HG03139 (cell line): ENCODE data around the gene INPP4A.

Source experiments
- ATAC-seq: cut with Tn5 transposase; IDR thresholded peaks from one replicate; pipeline ENCODE4 v1.9.1; 2021; ENCODE audit not compliant: unreplicated experiment

Gene INPP4A

DNA sequence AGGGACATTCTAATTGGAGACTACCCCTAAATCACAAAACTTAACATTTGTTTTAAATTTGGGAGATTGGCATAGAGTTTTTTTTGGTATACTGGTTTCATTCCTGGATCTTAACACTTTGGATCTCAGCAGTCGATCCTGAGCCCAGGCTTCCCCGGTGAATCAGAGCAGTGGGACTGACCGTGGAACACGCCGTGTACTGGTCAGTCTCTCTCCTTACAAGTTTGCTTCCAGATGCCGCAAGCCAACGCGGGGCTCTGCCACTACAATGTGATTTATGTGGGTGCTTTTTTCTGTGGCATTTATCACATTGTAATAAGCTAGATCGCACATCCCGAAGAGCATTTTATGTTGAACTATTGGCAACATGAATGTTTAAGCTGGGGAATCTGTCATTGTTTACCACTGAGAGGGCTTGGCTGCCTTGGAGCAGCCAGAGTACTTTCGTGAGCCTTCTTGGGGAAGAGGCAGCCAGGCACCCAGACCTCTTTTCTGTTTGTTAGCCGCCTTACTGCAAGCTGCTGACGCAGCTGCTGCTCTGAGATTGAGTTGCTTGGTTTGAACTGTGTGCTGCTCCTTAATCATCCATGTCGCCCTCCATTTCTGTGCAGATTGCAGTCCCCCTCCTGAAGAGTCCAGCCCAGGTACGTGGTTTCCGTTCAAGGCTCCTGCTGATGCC lies 114.3 kb downstream of the INPP4A start:
- ATAC-seq, result no peak

DNA sequence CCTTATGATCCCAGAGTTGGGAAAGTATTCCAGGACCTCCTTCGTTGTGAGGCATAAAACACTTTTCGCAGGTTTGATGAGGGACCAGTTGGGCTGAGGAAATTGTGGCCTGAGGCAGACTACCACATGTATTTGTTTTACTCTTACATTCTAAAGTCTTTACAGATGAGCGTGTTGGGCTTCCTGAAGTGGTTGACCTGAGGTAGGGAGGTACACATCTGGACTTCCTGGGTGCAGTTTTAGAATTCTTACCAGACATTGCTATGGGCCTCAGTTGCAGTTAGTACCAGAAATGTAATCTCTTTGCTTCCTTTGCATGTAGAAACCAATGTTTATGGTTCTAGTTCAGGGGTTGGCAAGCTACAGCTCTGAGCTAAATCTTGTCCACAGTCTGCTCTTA lies 114.9 kb downstream of the INPP4A start:
- ATAC-seq, result no peak

DNA sequence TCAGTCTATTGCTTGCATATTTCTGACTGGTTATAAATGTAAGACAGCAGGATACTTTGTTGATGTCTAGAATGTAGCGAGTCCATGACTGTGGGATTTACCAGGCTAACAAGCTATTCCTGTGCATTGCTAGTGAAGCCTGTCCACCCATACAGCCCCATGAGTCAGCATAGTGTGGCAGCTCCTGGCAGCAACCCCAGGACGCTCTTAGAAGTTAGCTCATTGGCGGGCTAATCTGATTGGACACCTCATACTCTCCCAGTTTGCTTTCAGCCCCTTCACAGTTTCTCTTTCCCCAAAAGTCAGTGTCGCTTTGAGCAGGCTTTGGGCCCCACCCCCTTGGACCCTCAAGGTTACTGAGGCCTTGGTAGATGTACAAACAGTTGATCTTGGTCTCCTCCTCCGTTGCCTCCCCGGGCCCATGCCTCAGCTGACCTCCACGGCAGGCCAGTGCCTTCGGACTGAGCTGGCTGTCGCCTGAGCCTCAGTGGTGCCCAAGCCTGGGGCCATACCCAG lies 115.7 kb downstream of the INPP4A start:
- ATAC-seq, result no peak

DNA sequence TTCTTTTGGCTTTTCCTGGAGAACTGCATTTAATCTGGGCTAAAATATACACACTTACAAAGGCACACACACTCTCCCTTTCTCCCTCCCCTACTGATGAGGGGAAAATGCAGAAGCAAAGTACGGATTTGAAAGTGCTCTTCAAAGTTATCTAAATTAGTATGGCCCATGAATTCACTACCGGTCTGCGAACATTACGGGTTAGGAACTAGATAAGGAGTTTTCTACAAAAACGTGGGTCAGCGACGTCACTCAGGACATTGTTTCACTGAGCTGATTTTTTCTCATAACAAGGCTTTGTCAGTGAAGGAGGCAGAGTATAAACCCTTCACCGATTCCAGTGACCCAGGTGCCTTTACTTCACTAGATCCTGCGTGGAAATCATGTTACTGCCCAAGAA lies 116.4 kb downstream of the INPP4A start:
- ATAC-seq, result no peak

DNA sequence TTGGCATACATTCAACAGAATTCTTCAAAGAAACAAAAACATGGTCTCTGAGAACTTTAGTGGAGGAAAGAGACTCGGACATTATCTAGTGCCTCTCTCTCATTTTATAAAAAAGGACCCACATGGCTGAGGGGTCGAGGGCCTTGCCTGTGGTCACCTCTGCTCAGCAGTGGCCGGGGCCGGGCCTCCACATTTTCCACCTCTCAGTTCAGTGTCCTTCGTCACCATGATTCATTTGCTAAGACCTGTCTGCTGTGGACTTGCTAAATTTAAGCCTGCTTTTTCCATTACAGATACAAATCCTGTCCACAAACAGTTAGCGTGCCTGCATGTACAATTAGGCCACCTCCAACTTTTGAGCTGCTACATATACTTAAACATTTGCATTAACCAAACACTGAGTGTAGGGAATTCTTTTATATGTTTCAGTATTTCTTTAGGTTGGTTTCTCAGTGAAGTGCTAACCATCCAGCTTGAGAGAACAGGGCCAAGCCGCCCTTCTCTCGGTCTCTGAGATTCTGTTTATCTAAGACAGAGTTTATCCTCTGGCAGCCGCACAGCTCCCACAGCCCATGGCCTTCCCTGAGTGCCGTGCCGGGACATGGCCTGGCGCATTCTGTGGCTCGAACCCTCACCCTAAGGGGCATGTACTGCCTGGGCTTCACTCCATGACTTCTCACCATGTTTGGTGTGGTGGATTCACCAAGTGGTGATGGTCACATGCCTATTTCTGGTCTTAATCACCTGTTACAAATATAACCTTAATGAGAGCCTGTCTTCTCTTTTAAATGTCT lies 117.4 kb downstream of the INPP4A start:
- no peak for ATAC-seq

DNA sequence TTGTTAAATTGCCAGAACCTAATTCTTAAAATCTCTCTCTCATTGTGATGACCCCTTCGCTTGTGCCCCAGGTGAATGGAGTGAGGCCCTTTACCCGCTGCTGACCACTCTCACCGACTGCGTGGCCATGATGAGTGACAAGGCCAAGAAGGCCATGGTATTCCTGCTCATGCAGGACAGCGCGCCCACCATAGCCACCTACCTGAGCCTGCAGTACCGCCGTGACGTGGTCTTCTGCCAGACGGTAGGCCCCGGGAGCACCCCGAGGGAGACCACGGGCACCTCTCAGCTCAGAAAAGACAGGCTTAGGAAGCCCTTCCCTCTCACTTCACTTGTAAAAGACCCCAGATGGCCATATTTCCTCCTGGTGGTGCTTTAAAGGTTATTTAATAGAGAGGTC lies 118.7 kb downstream of the INPP4A start:
- ATAC-seq, result no peak

DNA sequence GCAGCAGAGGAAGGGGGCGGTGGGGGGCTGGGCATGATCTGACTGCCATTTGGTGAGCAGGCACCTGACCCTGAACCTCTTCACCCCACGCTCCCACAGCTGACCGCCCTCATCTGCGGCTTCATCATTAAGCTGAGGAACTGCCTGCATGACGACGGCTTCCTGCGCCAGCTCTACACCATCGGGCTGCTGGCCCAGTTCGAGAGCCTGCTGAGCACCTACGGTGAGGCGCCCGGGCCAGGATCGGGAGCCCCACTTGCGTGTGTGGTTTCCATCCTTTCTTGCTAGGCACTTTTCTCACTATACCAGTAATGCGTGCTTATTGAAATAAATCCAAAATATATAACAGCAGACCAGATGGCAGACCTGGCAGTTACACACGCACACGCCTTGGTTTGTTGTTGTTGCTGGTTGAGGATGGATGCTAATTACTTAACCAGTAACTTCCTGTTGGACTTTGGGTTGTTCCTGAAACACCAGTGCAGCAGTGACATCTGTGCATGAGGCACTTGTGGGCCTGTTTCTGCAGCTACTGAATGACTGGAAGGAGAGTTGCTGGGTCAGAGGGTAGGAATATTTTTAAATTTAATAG lies 120.0 kb downstream of the INPP4A start:
- no peak for ATAC-seq

DNA sequence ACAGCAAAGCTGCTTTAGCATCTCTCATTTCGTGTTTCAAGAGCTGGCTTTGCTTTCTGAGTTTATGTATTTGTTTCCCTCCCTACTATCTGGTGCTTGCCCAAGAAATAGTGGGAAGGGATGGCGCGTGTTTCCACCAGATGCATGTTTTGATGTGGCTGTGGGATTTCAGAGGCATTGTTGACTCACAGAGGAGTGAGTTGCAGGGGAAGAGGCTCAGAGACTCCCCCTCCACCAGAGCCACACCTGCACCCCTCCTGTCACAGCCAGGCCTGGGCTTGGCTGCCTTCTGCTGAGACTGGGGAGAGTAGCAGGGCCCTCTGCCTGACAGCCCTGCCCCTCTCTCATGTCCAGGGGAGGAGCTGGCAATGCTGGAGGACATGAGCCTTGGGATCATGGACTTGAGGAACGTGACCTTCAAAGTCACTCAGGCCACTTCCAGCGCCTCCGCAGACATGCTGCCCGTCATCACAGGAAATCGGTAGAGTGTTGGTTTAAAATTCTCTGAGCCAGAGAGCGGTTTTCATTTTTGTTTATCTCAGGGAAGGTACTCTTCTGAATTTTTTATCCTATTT lies 120.7 kb downstream of the INPP4A start:
- no peak for ATAC-seq

DNA sequence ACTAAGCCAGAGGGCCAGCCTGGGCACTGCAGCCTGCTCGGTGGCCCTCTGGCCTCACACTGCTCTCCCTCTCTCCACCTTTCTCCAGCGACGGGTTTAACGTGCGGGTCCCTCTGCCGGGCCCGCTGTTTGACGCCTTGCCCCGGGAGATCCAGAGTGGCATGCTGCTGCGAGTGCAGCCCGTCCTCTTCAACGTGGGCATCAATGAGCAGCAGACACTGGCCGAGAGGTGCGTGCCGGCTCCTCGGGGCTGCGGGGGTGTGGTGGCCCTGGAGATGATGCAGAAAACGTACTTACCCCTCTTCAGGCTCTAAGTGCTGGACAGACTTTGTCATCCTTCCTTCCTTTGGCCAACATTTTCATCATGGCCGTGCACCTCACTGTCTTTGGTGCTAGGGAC lies 121.3 kb downstream of the INPP4A start:
- no peak for ATAC-seq

DNA sequence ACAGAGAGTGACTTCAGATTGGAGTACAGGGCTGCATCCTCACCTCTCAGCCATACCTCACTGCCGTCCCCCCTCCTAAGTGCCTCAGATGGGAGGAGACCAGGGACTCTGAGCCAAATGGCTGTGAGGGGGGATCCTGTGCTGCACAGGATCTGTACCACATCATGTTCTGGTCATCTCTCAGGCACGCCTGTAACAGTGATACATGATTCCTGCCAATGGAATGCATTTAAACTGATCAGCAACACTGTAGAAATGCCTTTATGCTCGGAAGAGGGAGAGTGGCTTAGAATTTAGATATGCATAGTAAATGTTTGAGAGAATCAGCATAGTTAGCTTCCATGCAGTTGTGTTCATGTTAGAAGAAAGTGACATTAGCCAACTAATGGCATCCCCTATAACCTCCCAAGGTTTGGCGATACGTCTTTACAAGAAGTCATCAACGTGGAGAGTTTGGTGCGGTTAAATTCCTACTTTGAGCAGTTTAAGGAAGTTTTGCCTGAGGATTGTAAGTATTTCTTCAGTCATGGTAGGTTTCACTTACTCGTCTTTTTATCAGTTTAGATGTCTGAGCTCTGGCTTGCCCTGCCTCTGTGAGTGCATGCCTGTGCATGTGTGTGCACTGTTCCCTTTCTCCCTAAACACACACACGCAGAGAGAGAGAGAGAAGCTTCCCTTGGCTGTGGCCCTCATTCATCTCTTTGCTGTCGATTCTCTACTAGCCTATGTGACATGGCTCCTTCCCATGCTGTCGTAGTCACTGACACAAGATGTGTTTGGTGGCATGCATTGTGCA lies 123.7 kb downstream of the INPP4A start:
- ATAC-seq, result no peak

DNA sequence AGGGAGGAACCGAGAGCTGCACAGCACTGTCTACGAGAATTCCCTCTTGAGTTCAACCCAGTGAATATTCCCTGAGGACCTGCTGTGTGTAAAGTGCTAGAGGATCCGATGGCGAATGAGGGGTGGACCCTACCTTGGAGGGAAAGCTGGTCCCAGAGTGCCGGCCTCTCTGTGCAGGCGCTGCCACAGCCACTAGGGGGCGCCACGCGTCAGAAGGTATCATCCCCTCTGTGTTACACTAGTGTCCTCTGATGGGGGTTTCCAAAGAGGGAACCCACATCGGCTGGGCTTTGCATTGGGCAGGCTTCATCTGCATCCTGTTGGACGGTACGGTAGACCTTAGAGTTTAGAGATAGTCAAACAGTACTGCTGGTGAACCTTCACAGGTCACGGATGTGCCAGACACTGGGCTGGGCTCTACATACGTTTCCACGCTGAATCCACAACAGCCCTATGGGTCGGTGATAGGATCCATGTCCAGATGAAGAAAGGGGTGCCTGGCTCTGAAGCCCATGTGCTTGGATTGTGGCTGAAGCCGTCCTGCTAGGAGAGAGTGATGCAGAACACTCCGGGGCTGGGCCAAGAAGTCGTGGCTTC lies 124.6 kb downstream of the INPP4A start:
- ATAC-seq, result no peak

DNA sequence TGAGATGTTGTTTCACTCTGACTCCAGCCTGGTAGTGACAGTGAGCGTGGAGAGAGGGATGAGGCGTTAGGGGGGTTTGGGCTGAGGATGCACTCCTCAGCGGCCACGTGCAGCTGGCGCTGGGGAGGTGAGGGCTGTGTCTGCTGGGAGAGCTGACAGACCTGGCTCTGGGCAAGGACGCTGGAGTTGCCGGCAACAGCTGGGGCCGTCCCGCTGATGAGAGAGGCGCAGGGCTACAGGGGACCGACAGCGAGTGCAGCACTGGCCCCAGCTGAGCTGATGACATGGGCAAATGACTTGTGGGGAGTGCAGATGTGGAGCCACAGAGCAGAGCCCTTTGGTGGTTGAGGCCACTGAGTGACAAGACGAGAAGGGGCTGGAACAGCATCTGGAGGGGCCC lies 125.3 kb downstream of the INPP4A start:
- ATAC-seq, result no peak

DNA sequence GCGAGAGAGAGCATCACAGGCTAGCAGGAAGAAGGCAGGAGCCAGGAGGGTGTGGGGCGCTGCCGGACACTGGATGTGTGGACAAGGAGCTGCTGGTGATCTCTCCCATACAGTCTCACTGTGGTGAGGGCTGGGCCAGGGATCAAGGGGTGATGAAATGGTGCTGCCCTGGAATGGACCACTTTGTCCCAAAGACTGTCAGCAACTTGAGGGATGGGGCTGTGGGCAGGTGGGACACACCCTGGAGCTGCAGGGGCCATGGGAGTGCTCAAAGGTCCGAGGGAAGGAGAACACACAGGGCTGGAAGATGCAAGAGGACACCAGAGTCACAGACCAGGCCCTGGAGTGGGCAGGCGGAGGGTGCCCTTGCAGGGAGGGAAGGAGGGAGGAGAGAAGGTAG lies 125.7 kb downstream of the INPP4A start:
- ATAC-seq, result no peak

DNA sequence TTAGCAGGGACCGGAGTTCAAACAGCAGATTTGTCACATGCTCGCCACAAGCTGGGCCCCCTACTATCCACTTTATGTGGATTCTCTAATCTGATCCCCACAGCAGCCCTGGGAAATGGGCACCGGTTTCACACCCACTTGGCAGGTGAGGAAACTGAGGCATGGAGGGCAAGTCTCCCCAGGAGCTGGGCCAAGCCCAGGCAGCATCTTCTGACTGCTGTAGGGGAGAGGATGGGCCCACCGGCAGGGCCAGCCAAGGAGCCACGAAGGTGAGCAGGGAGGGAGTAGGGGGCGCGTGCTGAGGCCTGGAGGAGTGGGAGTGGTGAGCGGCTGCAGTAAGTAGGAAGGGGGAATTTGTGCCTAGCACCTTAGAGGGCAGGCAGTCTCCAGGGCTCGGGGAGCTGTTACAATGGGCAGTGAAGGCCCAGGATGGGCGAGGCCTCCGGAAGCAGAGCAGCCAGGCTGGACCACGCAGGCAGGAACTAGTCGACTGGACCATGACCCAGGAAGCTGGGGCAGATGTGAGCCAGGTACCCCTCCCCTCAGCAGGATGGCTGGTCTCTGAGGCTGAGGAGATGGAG lies 126.6 kb downstream of the INPP4A start:
- no peak for ATAC-seq

DNA sequence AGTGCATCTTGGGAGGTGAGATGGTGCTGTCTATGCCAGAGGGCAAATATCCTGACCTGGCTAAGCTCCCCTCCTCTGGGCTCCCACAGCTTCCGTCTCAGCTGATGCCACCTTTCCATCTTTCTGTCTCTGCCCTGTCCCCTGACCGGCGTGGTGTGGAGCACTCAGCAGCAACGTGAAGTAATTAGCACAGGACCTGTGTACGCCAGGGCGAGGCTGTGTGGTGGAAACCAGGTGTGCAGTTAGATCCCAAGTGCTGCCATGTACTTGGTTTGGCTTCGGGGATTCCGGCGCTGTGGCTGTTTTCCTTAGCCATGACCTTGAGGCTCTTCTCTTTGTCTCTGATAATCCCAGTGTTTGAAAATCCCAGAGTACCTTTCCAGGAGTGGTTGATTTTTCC lies 127.1 kb downstream of the INPP4A start:
- no peak for ATAC-seq

DNA sequence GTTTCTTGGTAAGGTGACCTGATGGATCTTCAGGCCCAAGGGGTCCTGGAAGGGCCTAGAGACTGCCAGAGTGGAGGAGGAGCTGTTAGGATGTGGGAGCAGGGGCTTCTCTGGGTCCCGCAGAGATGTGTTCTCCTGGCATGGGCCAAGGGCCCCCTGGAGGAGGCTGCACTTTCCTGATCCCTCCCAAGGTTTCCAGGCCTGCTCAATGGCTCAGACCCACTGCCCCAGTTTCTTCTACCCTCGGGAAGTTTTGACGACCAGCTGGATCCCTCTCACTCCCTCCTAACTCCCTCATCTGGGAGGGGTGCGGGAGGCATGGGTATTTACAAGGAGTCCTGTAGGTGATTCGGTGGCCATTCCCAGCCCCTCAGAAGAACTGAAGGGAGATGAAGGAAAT lies 127.6 kb downstream of the INPP4A start:
- no peak for ATAC-seq

DNA sequence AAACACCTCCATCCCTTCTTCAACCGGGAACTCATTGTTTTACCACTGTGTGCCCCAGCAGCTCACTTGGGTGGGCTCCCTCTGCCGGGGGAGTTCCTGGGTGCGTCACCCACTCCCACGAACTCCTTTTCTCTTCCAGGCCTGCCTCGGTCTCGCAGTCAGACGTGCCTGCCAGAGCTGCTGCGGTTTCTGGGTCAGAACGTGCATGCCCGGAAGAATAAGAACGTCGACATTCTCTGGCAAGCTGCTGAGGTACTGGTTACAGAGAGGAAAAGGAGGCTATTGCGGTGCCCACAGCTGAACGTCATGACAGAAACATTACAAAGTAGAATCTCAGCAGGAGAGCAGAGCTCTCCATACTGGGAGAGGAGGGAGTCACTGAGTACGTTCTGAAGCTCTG lies 128.0 kb downstream of the INPP4A start:
- ATAC-seq, result no peak

DNA sequence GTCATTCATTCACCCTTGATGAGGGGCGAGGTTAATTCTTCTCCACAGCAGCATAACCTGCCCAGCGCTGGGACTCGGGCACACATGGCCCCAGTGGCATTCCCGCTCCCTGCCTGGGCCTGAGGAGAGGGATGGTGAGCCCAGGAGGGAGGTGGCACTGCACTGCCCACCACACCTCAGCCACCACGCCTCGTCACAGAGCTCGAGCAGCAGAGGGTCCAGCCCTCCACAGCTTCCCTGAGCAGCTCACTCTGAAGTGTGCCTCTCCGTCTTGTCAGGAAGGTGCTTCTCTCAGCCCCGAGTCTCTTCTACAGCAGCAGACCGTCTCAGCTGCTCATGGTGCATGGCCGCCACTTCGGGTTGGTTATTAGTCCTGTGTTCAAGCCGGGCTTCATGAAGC lies 128.8 kb downstream of the INPP4A start:
- no peak for ATAC-seq

DNA sequence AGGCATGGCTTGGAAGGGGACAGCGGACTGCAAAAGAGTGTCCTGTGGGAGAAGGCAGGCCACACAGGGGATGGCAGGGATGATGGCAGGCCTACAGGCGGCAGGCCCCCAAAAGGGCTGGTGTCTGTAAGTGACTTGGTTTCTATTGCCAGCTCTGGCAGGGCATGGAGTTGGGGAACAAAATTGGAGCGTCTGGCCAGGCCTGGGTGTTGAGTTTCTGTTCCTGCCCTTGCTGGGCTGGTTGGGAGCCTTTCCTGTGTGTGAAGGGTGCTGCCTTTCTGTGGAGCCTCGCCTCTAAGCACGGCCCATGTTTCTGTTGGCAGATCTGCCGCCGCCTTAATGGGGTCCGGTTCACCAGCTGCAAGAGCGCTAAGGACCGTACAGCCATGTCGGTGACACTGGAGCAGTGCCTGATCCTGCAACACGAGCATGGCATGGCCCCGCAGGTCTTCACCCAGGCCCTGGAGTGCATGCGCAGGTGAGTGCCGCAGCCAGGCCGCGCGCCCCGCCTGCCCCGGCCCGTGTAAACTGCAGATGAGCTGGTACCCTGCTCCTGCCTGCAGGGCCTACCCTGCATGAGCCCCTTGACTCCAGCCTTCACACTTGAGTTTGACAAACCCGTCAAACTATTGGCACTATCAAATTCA lies 132.1 kb downstream of the INPP4A start:
- no peak for ATAC-seq

DNA sequence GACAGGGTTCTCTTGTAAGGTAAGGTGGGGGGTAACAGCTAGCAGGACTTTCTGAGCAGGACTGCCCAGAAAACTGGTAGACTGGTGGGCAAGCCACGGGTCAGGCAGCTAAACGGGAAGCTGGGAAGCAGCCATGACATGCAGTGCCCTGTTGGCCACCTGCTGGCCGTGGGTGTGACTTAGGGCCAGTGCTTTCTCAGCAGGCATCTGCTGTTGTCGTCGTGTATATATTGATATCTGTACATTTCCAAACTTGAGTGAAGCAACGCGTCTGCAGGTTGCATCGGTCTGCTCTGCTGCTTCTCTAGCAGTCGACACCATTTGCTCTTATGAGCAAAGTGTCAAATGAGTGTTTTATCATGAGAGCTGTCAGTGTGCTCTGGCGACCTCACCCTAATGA lies 132.7 kb downstream of the INPP4A start:
- no peak for ATAC-seq
